A549 (cell line): ENCODE data around the gene FGF1. TPM values are rescaled to one million over a fixed set of nuclear protein-coding genes. Genes with fewer than 3 reads are reported as not detected.

Experiments used
- ATAC-seq, 2 experiments: fragments of 200-7000 bp in 1 of 2; fragments of >200 bp in 1 of 2; cut with Nextera tagmentation in 1 of 2; cut with Tn5 transposase in 1 of 2; 3 replicates each; pipeline versions ENCODE4 v1.8.0 to v1.9.1; 2018 to 2020; ENCODE audit warnings: mild to moderate bottlenecking in 1 of 2, moderate library complexity in 1 of 2
- CTCF ChIA-PET: fragments of 300-600 bp; sonication (Branson Sonifier 250); formaldehyde crosslinking; extraction: SDS; loops from one replicate; lab custom pipeline; 2021; ENCODE audit warnings: antibody characterized with exemption, inconsistent platforms; lab: Yijun Ruan, JAX
- POLR2A ChIA-PET: fragments of 350-600 bp; formaldehyde crosslinking; extraction: SDS; loops from one replicate; lab custom pipeline; 2021; ENCODE audit warnings: antibody characterized with exemption, inconsistent platforms; lab: Yijun Ruan, JAX
- DNase-seq, 2 experiments: peaks; one replicate each; pipeline versions ENCODE4 v3.0.0 to v3.0.0-alpha.2; 2011 to 2016; ENCODE audit warnings: low read depth in 1 of 2, low spot score in 1 of 2
- FAIRE-seq: peaks from 2 replicates; lab custom pipeline; 2011; peaks lifted over from hg19 to GRCh38; lab: Jason Lieb, UNC
- H3K27ac ChIP-seq, 2 experiments: fragments of >200 bp; sonication (Bioruptor Twin); formaldehyde crosslinking; 3 replicates each; pipeline ENCODE4 v1.5.1; 2016 to 2017
- H3K4me1 ChIP-seq: fragments of >200 bp; sonication (Bioruptor Twin); formaldehyde crosslinking; 3 replicates; pipeline ENCODE4 v1.6.1; 2016
- H3K4me2 ChIP-seq: fragments of >200 bp; sonication (Bioruptor Twin); formaldehyde crosslinking; 3 replicates; pipeline ENCODE4 v1.6.1; 2016
- H3K4me3 ChIP-seq: fragments of >200 bp; sonication (Bioruptor Twin); formaldehyde crosslinking; 3 replicates; pipeline ENCODE4 v1.5.1; 2016
- H3K9me3 ChIP-seq: fragments of >200 bp; sonication (Bioruptor Twin); formaldehyde crosslinking; 3 replicates; pipeline ENCODE4 v1.6.1; 2016
- BCL3 ChIP-seq: fragments of >200 bp; sonication (Bioruptor Twin); formaldehyde crosslinking; IDR thresholded peaks from 3 replicates; pipeline ENCODE4 v1.6.1; 2016
- CHD2 ChIP-seq: fragments of 150-350 bp; IDR thresholded peaks from 2 replicates; pipeline ENCODE4 v1.6.1; 2014; ENCODE audit warnings: low read length; ENCODE audit not compliant: partially characterized antibody
- CHD4 ChIP-seq: fragments of 200-600 bp; sonication (generic); IDR thresholded peaks from 2 replicates; pipeline ENCODE4 v1.6.1; 2016; ENCODE audit warnings: antibody characterized with exemption, mild to moderate bottlenecking, borderline replicate concordance
- CTCF ChIP-seq: fragments of >200 bp; sonication (Bioruptor Twin); formaldehyde crosslinking; IDR thresholded peaks from 3 replicates; pipeline ENCODE4 v1.5.1; 2016
- EHF ChIP-seq: fragments of 250-450 bp; sonication (Bioruptor Pico); IDR thresholded peaks from 2 replicates; pipeline ENCODE4 v1.5.0; 2020; ENCODE audit warnings: mild to moderate bottlenecking
- EP300 ChIP-seq, 2 experiments: fragments of >200 bp; sonication (Bioruptor Twin); formaldehyde crosslinking; IDR thresholded peaks; 2 replicates in 1 of 2; 3 replicates in 1 of 2; pipeline ENCODE4 v1.6.1; 2016 to 2017
- FOXS1 ChIP-seq: fragments of 250-450 bp; sonication (Bioruptor Pico); IDR thresholded peaks from 2 replicates; pipeline ENCODE4 v1.5.0; 2020; ENCODE audit warnings: mild to moderate bottlenecking, moderate library complexity
- HES2 ChIP-seq: fragments of >200 bp; sonication (Bioruptor Twin); formaldehyde crosslinking; IDR thresholded peaks from 2 replicates; pipeline ENCODE4 v1.6.1; 2016
- HMGXB4 ChIP-seq: fragments of 250-450 bp; sonication (Bioruptor Pico); IDR thresholded peaks from 2 replicates; pipeline ENCODE4 v1.5.0; 2021; ENCODE audit warnings: mild to moderate bottlenecking, moderate library complexity, borderline replicate concordance
- HOXA7 ChIP-seq: fragments of 250-450 bp; sonication (Bioruptor Pico); IDR thresholded peaks from 2 replicates; pipeline ENCODE4 v1.5.0; 2020; ENCODE audit warnings: mild to moderate bottlenecking, moderate library complexity
- JUNB ChIP-seq: fragments of >200 bp; sonication (Bioruptor Twin); formaldehyde crosslinking; IDR thresholded peaks from 2 replicates; pipeline ENCODE4 v1.6.1; 2016
- MAFK ChIP-seq: fragments of 450-650 bp; IDR thresholded peaks from 2 replicates; pipeline ENCODE4 v1.6.1; 2014; ENCODE audit not compliant: partially characterized antibody
- MAZ ChIP-seq: fragments of 150-350 bp; IDR thresholded peaks from 2 replicates; pipeline ENCODE4 v1.6.1; 2014; ENCODE audit warnings: antibody characterized with exemption, low read depth, low read length, borderline replicate concordance
- MYC ChIP-seq: IDR thresholded peaks from 2 replicates; pipeline ENCODE4 v1.6.1; 2012; ENCODE audit warnings: mild to moderate bottlenecking, inconsistent platforms, low read length, improper control_type of control experiment, borderline replicate concordance
- NFE2L2 ChIP-seq: fragments of 150-350 bp; conservative IDR thresholded peaks from 2 replicates; pipeline ENCODE4 v1.6.1; 2014; ENCODE audit warnings: low read length
- NPAS2 ChIP-seq: fragments of 250-450 bp; sonication (Bioruptor Pico); IDR thresholded peaks from 2 replicates; pipeline ENCODE4 v1.8.0; 2022; ENCODE audit warnings: mild to moderate bottlenecking, moderate library complexity, borderline replicate concordance
- NR3C1 ChIP-seq: fragments of >200 bp; sonication (Bioruptor Twin); formaldehyde crosslinking; IDR thresholded peaks from 3 replicates; pipeline ENCODE4 v1.6.1; 2017
- RCOR1 ChIP-seq: fragments of 150-350 bp; IDR thresholded peaks from 2 replicates; pipeline ENCODE4 v1.6.1; 2014; ENCODE audit warnings: antibody characterized with exemption, low read length, low read depth
- REST ChIP-seq: fragments of 200-600 bp; sonication (generic); IDR thresholded peaks from 2 replicates; pipeline ENCODE4 v1.6.1; 2016; ENCODE audit warnings: antibody characterized with exemption, mild to moderate bottlenecking, moderate library complexity
- RFX5 ChIP-seq: fragments of 450-650 bp; IDR thresholded peaks from 2 replicates; pipeline ENCODE4 v1.7.1; 2014; ENCODE audit warnings: antibody characterized with exemption, mild to moderate bottlenecking, moderate library complexity
- ZC3H11A ChIP-seq: fragments of 450-650 bp; IDR thresholded peaks from 2 replicates; pipeline ENCODE4 v1.6.1; 2014; ENCODE audit warnings: antibody characterized with exemption, mild to moderate bottlenecking
- ZNF302 ChIP-seq: fragments of 250-450 bp; sonication (Bioruptor Pico); IDR thresholded peaks from 2 replicates; pipeline ENCODE4 v1.9.0; 2021; ENCODE audit warnings: inconsistent platforms, mild to moderate bottlenecking, moderate library complexity
- ZSCAN20 ChIP-seq: fragments of 250-450 bp; sonication (Bioruptor Pico); IDR thresholded peaks from 2 replicates; pipeline ENCODE4 v1.8.0; 2022; ENCODE audit warnings: mild to moderate bottlenecking, moderate library complexity
- WGBS: methylation state at CpG from one replicate; pipeline ENCODE4 v1.1.6; 2017; ENCODE audit errors: missing lambda C conversion rate; 5-methylcytosine and 5-hydroxymethylcytosine counted together
- polyA minus RNA-seq: library from RNA; depleted of rRNA, polyadenylated mRNA; stranded (reverse); fragments of >200 nt; gene quantifications from 2 replicates; pipeline ENCODE4 v1.2.3, GENCODE V29; 2011; rRNA and poly(A)+ RNA removed
- polyA plus RNA-seq, 4 experiments: library from polyadenylated mRNA; depleted of rRNA in 3 of 4; stranded (reverse); fragments of >200 nt; fragmentation: RNase III in 1 of 4; extraction: RNeasy Plus Mini Kit Qiagen cat#74134 plus additional on column Dnase treatment in 1 of 4; gene quantifications; 2 replicates in 3 of 4; 3 replicates in 1 of 4; pipeline ENCODE4 v1.2.3, GENCODE V29; 2011 to 2017
- TF ChIP-seq, protein P1 (sequence below): fragments of 450-650 bp; IDR thresholded peaks from 2 replicates; pipeline ENCODE4 v1.6.1; 2014; ENCODE audit warnings: antibody characterized with exemption
- TF ChIP-seq, protein P2 (sequence below): fragments of 150-350 bp; IDR thresholded peaks from 2 replicates; pipeline ENCODE4 v1.6.1; 2014; ENCODE audit warnings: low read depth, mild to moderate bottlenecking, low read length

FGF1 gene
- polyA plus RNA-seq (2011; rRNA removed) (0.05 and 0.15 TPM in 2 replicates), polyA plus RNA-seq (2017; fragmentation: RNase III; extraction: RNeasy Plus Mini Kit Qiagen cat#74134 plus additional on column Dnase treatment) (0.31 to 0.40 TPM (median 0.38 TPM) in 3 replicates), polyA minus RNA-seq (0.12 TPM in 1 of 2 replicates, not detected in the other)
- polyA plus RNA-seq (2012; cell fraction: cytosol; rRNA removed), result 0.11 and 0.13 TPM in 2 replicates
- polyA plus RNA-seq (2012; cell fraction: nucleus; rRNA removed), result 0.06 and 0.10 TPM in 2 replicates

DNA sequence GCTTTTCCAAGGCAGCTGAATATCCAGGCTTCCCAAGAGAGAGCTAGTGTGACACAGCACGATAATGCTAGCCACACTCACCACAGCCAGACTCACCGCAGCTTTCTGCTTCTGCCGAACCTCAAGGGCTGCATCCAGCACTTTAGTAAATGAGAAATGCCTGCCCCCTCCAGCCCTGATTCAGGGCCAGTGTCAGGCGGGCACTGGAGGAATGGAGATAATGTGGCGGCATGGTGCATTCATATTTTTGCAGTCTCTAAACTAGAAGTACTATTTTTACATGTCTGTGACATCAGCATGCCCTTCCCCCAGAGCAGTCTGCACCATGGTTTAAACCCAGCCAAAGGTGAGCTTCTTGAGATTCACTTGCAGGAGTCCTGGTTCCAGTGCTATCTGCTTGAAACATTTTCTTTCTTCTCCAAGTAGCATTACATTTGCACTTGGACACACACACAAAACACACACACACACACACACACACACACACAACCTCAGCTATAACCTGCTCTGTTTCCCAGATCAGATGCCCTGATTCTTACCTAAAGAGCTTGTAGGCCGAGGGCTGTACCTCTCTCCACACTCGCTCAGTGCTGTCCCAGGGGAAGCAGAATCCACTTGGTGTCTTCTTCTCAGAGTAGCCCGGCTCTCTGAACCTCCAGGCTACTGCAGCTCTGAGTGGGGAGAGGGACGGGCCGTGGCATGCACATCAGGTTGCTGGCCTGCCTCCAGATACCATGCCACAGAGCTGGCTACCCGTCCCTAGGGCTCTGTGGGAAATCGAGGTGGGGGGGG, at the start of gene FGF1:
Gene FGF1, minus strand, starts transcription at position 673 of the 792 bp plus-strand sequence. CDS start 71,963 bp downstream, outside the sequence.
- CTCF ChIA-PET, result interaction anchor here (1.0 to 19.8 kb wide), 9 partner anchors 8 to 203 kb away, joined by 3 to 583 read pairs (median 6); no protein-coding TSS in a partner anchor
- no peaks in the 10 kb centered on the region for H3K9me3 ChIP-seq
- H3K4me2 ChIP-seq, result no peak within 1 kb of the TSS
- POLR2A ChIA-PET, result no interaction called here
- no peak for DNase-seq
- H3K4me3 ChIP-seq, result no peak within 1 kb of the TSS
- WGBS, result 78% methylated on average over 11 of the region's 12 CpGs
- TF ChIP-seq HES2 (no peak), BCL3 (no peak), FOXS1 (no peak), ZC3H11A (no peak), RFX5 (no peak), NPAS2 (CRISPR knock-in tag) (no peak), ZNF302 (CRISPR knock-in tag) (no peak), NFE2L2 (no peak), ZSCAN20 (no peak), CHD4 (no peak), RCOR1 (no peak), CHD2 (no peak), CTCF (no peak), HOXA7 (CRISPR knock-in tag) (no peak)
- TF ChIP-seq, protein P1, sequence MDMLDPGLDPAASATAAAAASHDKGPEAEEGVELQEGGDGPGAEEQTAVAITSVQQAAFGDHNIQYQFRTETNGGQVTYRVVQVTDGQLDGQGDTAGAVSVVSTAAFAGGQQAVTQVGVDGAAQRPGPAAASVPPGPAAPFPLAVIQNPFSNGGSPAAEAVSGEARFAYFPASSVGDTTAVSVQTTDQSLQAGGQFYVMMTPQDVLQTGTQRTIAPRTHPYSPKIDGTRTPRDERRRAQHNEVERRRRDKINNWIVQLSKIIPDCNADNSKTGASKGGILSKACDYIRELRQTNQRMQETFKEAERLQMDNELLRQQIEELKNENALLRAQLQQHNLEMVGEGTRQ, result no peak
- H3K4me1 ChIP-seq, result peaks cover 11% of the 10 kb centered on the region
- no peak for FAIRE-seq
- H3K27ac ChIP-seq, result no peak within 1 kb of the TSS
- peak in 1 of 2 experiments; percentile 35; a peak in 3 of 6 replicates for ATAC-seq

DNA sequence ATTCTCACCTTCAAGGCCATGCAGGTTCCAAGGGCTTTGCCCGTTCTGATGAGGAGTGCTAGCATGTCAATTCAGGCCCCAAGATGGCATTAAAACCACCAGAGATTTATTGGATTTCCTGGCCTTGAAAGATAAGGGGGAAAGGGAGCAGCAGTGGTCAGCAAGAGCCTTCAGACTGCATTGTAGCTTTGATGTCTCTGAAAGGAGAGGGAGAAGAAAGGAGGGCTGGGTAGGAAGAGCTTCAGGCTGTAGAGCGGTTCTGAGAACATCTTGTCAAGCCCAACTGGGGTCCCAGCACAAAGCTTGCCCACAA, 41.8 kb upstream of the FGF1 start:
- H3K27ac ChIP-seq, result no peak overlapping the region
- H3K4me1 ChIP-seq, result peaks cover 10% of the 10 kb centered on the region; the same call in 2 of the 3 replicates
- ChIA-PET CTCF (interaction anchor here (0.6 to 7.9 kb wide), 8 partner anchors 10 to 161 kb away, joined by 3 to 57 read pairs (median 14); no protein-coding TSS in a partner anchor), POLR2A (no interaction called here)
- ATAC-seq (no peak), FAIRE-seq (no peak), DNase-seq (no peak)
- WGBS, result 86% methylated on average over 2 of the region's 2 CpGs
- no peak overlapping the region for H3K4me3 ChIP-seq
- no peaks in the 10 kb centered on the region for H3K9me3 ChIP-seq
- H3K4me2 ChIP-seq, result no peak overlapping the region
- TF ChIP-seq EHF, result no peak
- no peak for TF ChIP-seq FOXS1
- no peak for TF ChIP-seq HMGXB4 (CRISPR knock-in tag)
- TF ChIP-seq MYC, result no peak
- TF ChIP-seq NR3C1, result no peak
- TF ChIP-seq REST, result no peak
- no peak for TF ChIP-seq MAZ
- no peak for TF ChIP-seq EP300 (IDR thresholded peaks at IDR 0.05)
- no peak for TF ChIP-seq MAFK
- TF ChIP-seq, protein P2, sequence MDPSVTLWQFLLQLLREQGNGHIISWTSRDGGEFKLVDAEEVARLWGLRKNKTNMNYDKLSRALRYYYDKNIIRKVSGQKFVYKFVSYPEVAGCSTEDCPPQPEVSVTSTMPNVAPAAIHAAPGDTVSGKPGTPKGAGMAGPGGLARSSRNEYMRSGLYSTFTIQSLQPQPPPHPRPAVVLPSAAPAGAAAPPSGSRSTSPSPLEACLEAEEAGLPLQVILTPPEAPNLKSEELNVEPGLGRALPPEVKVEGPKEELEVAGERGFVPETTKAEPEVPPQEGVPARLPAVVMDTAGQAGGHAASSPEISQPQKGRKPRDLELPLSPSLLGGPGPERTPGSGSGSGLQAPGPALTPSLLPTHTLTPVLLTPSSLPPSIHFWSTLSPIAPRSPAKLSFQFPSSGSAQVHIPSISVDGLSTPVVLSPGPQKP, result no peak
- no peak for TF ChIP-seq JUNB
